Endothelial cell of umbilical vein (primary cell): Measurements from ENCODE around the gene SEMA5A.

Experiments used
- POLR2A ChIP-seq: IDR thresholded peaks from 2 replicates; pipeline ENCODE4 v1.6.1; 2012; ENCODE audit warnings: low read depth, mild to moderate bottlenecking, control low read depth, low read length
- TF ChIP-seq, protein P1 (sequence below), 2 donors: IDR thresholded peaks; 1 replicate in 1 of 2; 2 replicates in 1 of 2; pipeline ENCODE4 v1.5.1; 2011; ENCODE audit warnings: low read length in 2 of 2, mild to moderate bottlenecking in 2 of 2, moderate library complexity in 2 of 2, control low read depth in 1 of 2, inconsistent platforms in 1 of 2, low read depth in 1 of 2; ENCODE audit not compliant: insufficient read depth in 1 of 2; ENCODE audit errors: extremely low read depth in 1 of 2

DNA sequence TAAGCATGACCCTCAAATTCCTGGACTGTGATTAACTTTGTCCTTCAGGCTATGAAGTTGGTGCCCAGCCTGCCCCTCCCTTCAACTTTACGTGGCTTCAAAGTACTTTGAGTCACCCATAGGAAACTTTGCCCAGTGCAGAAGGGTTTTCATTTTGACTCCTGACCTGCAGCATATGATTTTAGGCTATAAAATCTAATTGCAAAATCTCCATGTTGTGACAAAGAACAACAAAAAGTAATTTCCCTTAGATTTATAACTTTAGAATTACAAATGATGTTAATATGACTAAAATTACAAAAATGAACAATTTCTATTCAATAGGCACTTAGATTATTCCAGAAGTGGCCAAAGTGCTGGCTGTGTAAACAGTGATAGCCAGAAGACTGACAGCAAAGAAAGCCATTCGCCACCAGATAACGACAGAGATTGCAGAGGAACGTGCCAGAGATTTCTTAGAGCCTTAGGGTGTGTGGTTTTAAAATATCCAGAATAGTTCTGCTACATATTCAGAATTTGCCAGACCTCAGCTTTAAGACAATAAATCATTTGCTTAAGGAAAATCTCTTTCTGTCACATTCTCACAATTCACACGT lies 197.4 kb downstream of the SEMA5A start:
- TF ChIP-seq, protein P1, sequence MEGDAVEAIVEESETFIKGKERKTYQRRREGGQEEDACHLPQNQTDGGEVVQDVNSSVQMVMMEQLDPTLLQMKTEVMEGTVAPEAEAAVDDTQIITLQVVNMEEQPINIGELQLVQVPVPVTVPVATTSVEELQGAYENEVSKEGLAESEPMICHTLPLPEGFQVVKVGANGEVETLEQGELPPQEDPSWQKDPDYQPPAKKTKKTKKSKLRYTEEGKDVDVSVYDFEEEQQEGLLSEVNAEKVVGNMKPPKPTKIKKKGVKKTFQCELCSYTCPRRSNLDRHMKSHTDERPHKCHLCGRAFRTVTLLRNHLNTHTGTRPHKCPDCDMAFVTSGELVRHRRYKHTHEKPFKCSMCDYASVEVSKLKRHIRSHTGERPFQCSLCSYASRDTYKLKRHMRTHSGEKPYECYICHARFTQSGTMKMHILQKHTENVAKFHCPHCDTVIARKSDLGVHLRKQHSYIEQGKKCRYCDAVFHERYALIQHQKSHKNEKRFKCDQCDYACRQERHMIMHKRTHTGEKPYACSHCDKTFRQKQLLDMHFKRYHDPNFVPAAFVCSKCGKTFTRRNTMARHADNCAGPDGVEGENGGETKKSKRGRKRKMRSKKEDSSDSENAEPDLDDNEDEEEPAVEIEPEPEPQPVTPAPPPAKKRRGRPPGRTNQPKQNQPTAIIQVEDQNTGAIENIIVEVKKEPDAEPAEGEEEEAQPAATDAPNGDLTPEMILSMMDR (IDR thresholded peaks at IDR 0.05; ENCODE audit: extremely low read depth in 1 of 2, insufficient read depth in 1 of 2, low read depth in 1 of 2, low read length in 2 of 2), result no peak
- no peak for TF ChIP-seq POLR2A
